Gastrocnemius medialis (tissue), 4 donors: ENCODE data around the gene CORO6. TPM values are rescaled to one million over a fixed set of nuclear protein-coding genes. Genes with fewer than 3 reads are reported as not detected.

Experiments
- ATAC-seq, 2 donors: fragments of 150-250 bp; one replicate each; pipeline ENCODE4 v1.9.1; 2016
- DNase-seq, 2 donors: peaks; one replicate each; pipeline ENCODE4 v3.0.0-alpha.2; 2019
- H3K27ac ChIP-seq, 4 donors: fragments of 200-600 bp; sonication (generic); 1 replicate in 1 of 4; 2 replicates in 3 of 4; pipeline ENCODE4 v1.5.1; 2016 to 2018; ENCODE audit warnings: mild to moderate bottlenecking in 2 of 4, moderate library complexity in 1 of 4
- H3K27me3 ChIP-seq, 3 donors: fragments of 200-600 bp; sonication (generic) in 2 of 3; 1 replicate in 1 of 3; 2 replicates in 2 of 3; pipeline versions ENCODE4 v1.5.1 to v1.6.0; 2016 to 2019; ENCODE audit warnings: mild to moderate bottlenecking in 1 of 3, moderate library complexity in 1 of 3
- H3K36me3 ChIP-seq, 2 donors: fragments of 200-600 bp; sonication (generic) in 1 of 2; one replicate each; pipeline ENCODE4 v1.5.1; 2017 to 2018
- H3K4me1 ChIP-seq, 2 donors: fragments of 200-600 bp; sonication (generic) in 1 of 2; one replicate each; pipeline ENCODE4 v1.5.1; 2016 to 2017; ENCODE audit warnings: mild to moderate bottlenecking in 2 of 2
- H3K4me3 ChIP-seq, 4 donors: fragments of 200-600 bp; sonication (generic) in 3 of 4; 1 replicate in 1 of 4; 2 replicates in 3 of 4; pipeline ENCODE4 v1.5.1; 2016 to 2019; ENCODE audit warnings: mild to moderate bottlenecking in 2 of 4
- H3K9me3 ChIP-seq, 3 donors: fragments of 200-600 bp; sonication (generic) in 2 of 3; 1 replicate in 1 of 3; 2 replicates in 2 of 3; pipeline ENCODE4 v1.5.1; 2016 to 2019
- CTCF ChIP-seq, 5 experiments: fragments of 450-650 bp in 3 of 5; fragments of 200-600 bp in 2 of 5; sonication (generic) in 2 of 5; IDR thresholded peaks in 4 of 5; conservative IDR thresholded peaks in 1 of 5; 1 replicate in 4 of 5; 2 replicates in 1 of 5; pipeline ENCODE4 v1.5.1; 2016 to 2019; ENCODE audit warnings: antibody characterized with exemption in 5 of 5, mild to moderate bottlenecking in 3 of 5, moderate library complexity in 3 of 5
- POLR2A ChIP-seq, 2 donors: fragments of 450-650 bp; IDR thresholded peaks; one replicate each; pipeline ENCODE4 v1.6.1; 2017; ENCODE audit warnings: antibody characterized with exemption in 2 of 2, mild to moderate bottlenecking in 2 of 2, moderate library complexity in 2 of 2
- in situ Hi-C, 4 donors: fragments of 200-750 bp; cut with MboI; loops; one replicate each; pipeline versions ENCODE4 v1.15.0 to v1.8.0; 2017; ENCODE audit warnings: low sequenced_read_pairs in 4 of 4
- intact Hi-C: fragments of 100-400 bp; cut with DNase I; formaldehyde crosslinking; loops from one replicate; pipeline ENCODE4 v1.15.1; 2023; ENCODE audit warnings: low total_unique reads
- total RNA-seq, 4 donors: library from RNA; depleted of rRNA; stranded (reverse); fragments of >200 nt; gene quantifications; one replicate each; pipeline versions ENCODE4 v1.1.0 to v1.2.3, GENCODE V29; 2016

CORO6 gene
- total RNA-seq, 4 donors from 2014 or later, result 409 to 694 (median 563) TPM

- Histone ChIP-seq H3K4me1 (peaks cover 12 to 18% of the 10 kb centered on the region in 2 donors), H3K27me3 (no peaks in the 10 kb centered on the region), H3K9me3 (no peaks in the 10 kb centered on the region), H3K27ac (no peak overlapping the region), H3K36me3 (peaks cover 0 to 25% of the 10 kb centered on the region in 2 donors), H3K4me3 (no peak overlapping the region)
- ATAC-seq (no peak), DNase-seq (peak in 1 of 2 donors; percentile 11)
- in situ Hi-C loops, result loop anchor here in 3 of 4 donors (10.0 to 25.0 kb wide), 2 partner anchors 213 to 366 kb away; partner anchors contain the start of genes EFCAB5 (in 1 of the 3) and SSH2 (in 1 of the 3)
- TF ChIP-seq CTCF (IDR thresholded peaks at IDR 0.05 in 4 of 5, conservative IDR thresholded peaks at IDR 0.05 in 1 of 5), result no peak
- TF ChIP-seq POLR2A (IDR thresholded peaks at IDR 0.05), result no peak
- intact Hi-C loops, result no loop called here
Measured at GRCh38 chr17:29571486-29571882, 51.2 kb downstream of the CORO6 start.

GRCh38 chr17:29570521-29570920 is 52.2 kb downstream of the CORO6 start:
- H3K4me3 ChIP-seq, result no peak overlapping the region
- no peak overlapping the region for H3K27ac ChIP-seq
- in situ Hi-C loops, result loop anchor here in 3 of 4 donors (10.0 to 25.0 kb wide), 2 partner anchors 214 to 367 kb away; partner anchors contain the start of genes EFCAB5 (in 1 of the 3) and SSH2 (in 1 of the 3)
- TF ChIP-seq CTCF (IDR thresholded peaks at IDR 0.05 in 4 of 5, conservative IDR thresholded peaks at IDR 0.05 in 1 of 5) (no peak), POLR2A (IDR thresholded peaks at IDR 0.05) (no peak)
- H3K9me3 ChIP-seq, result no peaks in the 10 kb centered on the region
- peak in 1 of 2 donors; percentile 13 for DNase-seq
- no peak for ATAC-seq
- peaks cover 0 to 15% of the 10 kb centered on the region in 2 donors for H3K36me3 ChIP-seq
- peaks cover 0 to 5% (median 0%) of the 10 kb centered on the region in 3 donors for H3K27me3 ChIP-seq
- intact Hi-C loops, result no loop called here
- peaks cover 17 to 28% of the 10 kb centered on the region in 2 donors for H3K4me1 ChIP-seq

DNA sequence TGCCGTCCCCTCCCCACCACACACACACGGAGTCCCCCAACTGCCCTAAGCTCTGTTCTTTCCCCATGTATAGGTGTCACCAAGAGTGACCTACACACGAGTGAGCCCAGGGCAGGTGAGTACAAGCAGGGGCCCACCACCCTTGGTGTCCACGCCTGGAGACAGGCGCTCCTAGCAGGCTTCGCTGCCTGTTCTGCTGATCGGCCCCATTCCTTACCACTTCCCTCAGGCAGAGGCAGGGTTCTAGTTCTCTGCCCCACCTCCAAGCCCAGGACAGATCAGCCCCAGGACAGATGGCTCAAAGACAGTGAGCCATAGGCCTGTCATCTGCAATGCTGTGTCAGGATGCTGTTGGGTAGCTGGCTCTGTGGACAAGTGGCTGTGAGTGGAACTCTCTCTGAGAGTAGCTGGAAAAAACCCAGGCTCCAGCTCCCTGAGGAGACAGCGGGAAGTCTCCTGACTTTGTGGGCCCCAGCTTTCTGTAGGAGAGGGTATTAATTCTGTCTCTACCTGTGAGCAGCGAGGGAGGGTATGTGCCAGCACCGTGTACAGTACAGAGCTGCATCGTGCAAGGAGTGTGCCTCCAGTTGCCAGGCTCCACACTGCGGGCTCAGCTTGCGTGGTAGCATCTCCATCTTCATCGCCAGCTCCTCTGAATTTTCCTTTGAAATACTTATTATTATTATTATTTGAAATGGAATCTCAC is 53.3 kb downstream of the CORO6 start:
- in situ Hi-C loops (loop anchor here in 1 of 4 donors (25.0 kb wide), 1 partner anchor 368 kb away; the partner anchor contains the start of genes EFCAB5 and SSH2), intact Hi-C loops (loop anchor here (5.0 to 10.0 kb wide), 2 partner anchors 363 to 425 kb away; partner anchors contain the start of gene SSH2)
- TF ChIP-seq POLR2A (IDR thresholded peaks at IDR 0.05), result no peak
- no peak for TF ChIP-seq CTCF (IDR thresholded peaks at IDR 0.05 in 4 of 5, conservative IDR thresholded peaks at IDR 0.05 in 1 of 5)
- Histone ChIP-seq H3K9me3 (no peaks in the 10 kb centered on the region), H3K36me3 (peaks cover 0 to 4% of the 10 kb centered on the region in 2 donors), H3K27ac (peak overlapping the region; percentile 85 to 93 (median 86)), H3K27me3 (peaks cover 0 to 5% (median 0%) of the 10 kb centered on the region in 3 donors), H3K4me1 (peaks cover 17 to 28% of the 10 kb centered on the region in 2 donors), H3K4me3 (peak overlapping the region; percentile 66 to 82 (median 79))
- ATAC-seq (no peak), DNase-seq (peak in 1 of 2 donors; percentile 12)

GRCh38 chr17:29568331-29569244 is 54.1 kb downstream of the CORO6 start, which contains the start of gene TP53I13:
Gene TP53I13 (plus strand): TSS chr17:29568701. CDS start chr17:29568759, 58 bp downstream.
- in situ Hi-C loops (loop anchor here in 1 of 4 donors (25.0 kb wide), 1 partner anchor 369 kb away; the partner anchor contains the start of genes EFCAB5 and SSH2), intact Hi-C loops (loop anchor here (1.0 to 10.0 kb wide), 3 partner anchors 178 to 424 kb away; partner anchors contain the start of genes SSH2 and TAOK1)
- peak within 1 kb of the TSS; percentile 85 to 93 (median 86) for H3K27ac ChIP-seq
- peak within 1 kb of the TSS; percentile 66 to 82 (median 79) for H3K4me3 ChIP-seq
- H3K27me3 ChIP-seq, result peaks cover 0 to 5% (median 0%) of the 10 kb centered on the region in 3 donors
- no peaks in the 10 kb centered on the region for H3K36me3 ChIP-seq
- DNase-seq, result peak; percentile 62 to 76
- H3K4me1 ChIP-seq, result peaks cover 17 to 28% of the 10 kb centered on the region in 2 donors
- peak; percentile 61 to 69 for ATAC-seq
- TF ChIP-seq POLR2A (IDR thresholded peaks at IDR 0.05) (peak; percentile 66 to 86), CTCF (IDR thresholded peaks at IDR 0.05 in 4 of 5, conservative IDR thresholded peaks at IDR 0.05 in 1 of 5) (no peak)
- no peaks in the 10 kb centered on the region for H3K9me3 ChIP-seq
